Neural crest cell (in vitro differentiated cells): Measurements from ENCODE around the gene TMC6. TPM values are rescaled to one million over a fixed set of nuclear protein-coding genes. Genes with fewer than 3 reads are reported as not detected.

Experiments
- DNase-seq: peaks from one replicate; pipeline ENCODE4 v3.0.0; 2021; ENCODE audit warnings: low read depth, mixed read lengths, low spot score
- H3K27ac Mint-ChIP-seq: one replicate; pipeline ENCODE4 v1.8.0; 2021; ENCODE audit warnings: mild to moderate bottlenecking, mixed read lengths; ENCODE audit not compliant: unreplicated experiment
- H3K27me3 Mint-ChIP-seq: 2 replicates; pipeline ENCODE4 v1.8.0; 2021; ENCODE audit warnings: low read depth, mild to moderate bottlenecking, mixed read lengths
- H3K36me3 Mint-ChIP-seq: 2 replicates; pipeline ENCODE4 v1.8.0; 2021; ENCODE audit warnings: low read depth, mild to moderate bottlenecking, mixed read lengths
- H3K4me1 Mint-ChIP-seq: 2 replicates; pipeline ENCODE4 v1.8.0; 2021; ENCODE audit warnings: mixed read lengths
- H3K4me3 Mint-ChIP-seq: one replicate; pipeline ENCODE4 v1.8.0; 2021; ENCODE audit warnings: mild to moderate bottlenecking, mixed read lengths
- H3K9me3 Mint-ChIP-seq: 2 replicates; pipeline ENCODE4 v1.8.0; 2021; ENCODE audit warnings: mixed read lengths
- total RNA-seq: library from RNA; stranded (reverse); gene quantifications from 2 replicates; pipeline ENCODE4 v1.2.1, GENCODE V29; 2021
- TF ChIP-seq, protein P1 (sequence below): fragments of 200-600 bp; sonication (generic); conservative IDR thresholded peaks from 2 replicates; pipeline ENCODE4 v1.5.0; 2021; ENCODE audit warnings: antibody characterized with exemption, mild to moderate bottlenecking

TMC6 gene
- total RNA-seq, 1 donor from 2014 or later = 86.0 TPM

DNA sequence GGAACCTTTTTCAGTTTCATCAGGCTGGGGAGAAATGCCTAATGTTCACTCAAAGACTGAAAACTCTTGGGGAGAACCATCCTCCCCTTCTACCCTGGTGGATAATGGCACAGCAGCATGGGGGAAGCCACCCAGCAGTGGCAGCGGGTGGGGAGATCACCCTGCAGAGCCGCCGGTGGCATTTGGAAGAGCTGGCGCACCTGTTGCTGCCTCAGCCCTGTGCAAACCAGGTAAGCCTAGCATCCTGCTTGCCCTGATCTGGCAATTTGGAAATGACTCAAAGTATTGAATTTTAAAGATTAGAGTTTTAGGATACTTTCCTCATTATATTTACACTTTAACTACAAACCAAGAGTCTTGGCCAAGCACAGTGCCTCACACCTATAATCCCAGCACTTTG, 63.8 kb downstream of the TMC6 start:
- Mint-ChIP-seq H3K4me1 (no peaks in the 10 kb centered on the region), H3K27ac (no peak overlapping the region), H3K9me3 (no peaks in the 10 kb centered on the region), H3K27me3 (no peaks in the 10 kb centered on the region), H3K36me3 (no peaks in the 10 kb centered on the region), H3K4me3 (no peak overlapping the region)
- no peak for DNase-seq
- TF ChIP-seq, protein P1, sequence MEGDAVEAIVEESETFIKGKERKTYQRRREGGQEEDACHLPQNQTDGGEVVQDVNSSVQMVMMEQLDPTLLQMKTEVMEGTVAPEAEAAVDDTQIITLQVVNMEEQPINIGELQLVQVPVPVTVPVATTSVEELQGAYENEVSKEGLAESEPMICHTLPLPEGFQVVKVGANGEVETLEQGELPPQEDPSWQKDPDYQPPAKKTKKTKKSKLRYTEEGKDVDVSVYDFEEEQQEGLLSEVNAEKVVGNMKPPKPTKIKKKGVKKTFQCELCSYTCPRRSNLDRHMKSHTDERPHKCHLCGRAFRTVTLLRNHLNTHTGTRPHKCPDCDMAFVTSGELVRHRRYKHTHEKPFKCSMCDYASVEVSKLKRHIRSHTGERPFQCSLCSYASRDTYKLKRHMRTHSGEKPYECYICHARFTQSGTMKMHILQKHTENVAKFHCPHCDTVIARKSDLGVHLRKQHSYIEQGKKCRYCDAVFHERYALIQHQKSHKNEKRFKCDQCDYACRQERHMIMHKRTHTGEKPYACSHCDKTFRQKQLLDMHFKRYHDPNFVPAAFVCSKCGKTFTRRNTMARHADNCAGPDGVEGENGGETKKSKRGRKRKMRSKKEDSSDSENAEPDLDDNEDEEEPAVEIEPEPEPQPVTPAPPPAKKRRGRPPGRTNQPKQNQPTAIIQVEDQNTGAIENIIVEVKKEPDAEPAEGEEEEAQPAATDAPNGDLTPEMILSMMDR = no peak

DNA sequence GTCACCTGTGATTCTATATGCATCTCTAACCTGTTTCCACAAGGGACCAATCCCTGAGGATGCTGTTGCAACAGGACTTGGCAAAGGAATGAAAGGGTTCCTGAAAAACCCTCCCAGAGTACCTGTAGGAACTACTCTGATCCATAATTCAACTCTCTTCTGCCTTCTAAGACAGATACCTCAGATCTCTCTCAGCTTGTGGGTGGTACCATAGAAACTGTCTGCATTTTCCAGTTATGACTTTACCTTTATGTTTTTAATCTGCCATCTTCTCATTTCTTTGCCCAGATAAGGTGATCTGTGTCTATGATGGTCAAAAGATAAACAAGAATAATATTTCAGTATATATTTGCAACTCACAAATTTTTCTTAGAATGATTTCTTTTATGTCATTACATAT, 65.1 kb downstream of the TMC6 start:
- Mint-ChIP-seq H3K36me3 (no peaks in the 10 kb centered on the region), H3K4me1 (no peaks in the 10 kb centered on the region), H3K27me3 (no peaks in the 10 kb centered on the region), H3K9me3 (no peaks in the 10 kb centered on the region), H3K27ac (no peak overlapping the region), H3K4me3 (no peak overlapping the region)
- no peak for DNase-seq
- TF ChIP-seq, protein P1 = no peak

DNA sequence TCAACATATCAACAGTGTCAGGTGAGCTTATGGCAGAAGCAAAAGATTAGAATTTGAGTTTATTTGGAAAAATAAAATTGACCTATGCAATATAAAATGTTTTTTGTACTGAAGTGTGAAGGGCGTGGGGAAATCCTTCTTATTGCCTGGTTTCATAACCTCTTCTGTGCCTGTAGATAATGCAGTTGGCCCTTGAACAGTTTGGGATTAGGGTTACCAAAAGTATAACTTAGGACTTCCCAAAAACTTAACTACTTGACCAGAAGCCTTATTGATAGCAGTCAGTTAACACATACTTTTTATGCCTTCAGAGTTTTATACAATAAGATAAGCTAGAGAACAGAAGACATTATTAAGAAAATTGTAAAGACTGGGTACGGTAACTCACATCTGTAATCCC, 66.0 kb downstream of the TMC6 start:
- H3K27me3 Mint-ChIP-seq = no peaks in the 10 kb centered on the region
- no peaks in the 10 kb centered on the region for H3K36me3 Mint-ChIP-seq

More for the DNA sequence above, 66.0 kb downstream of the TMC6 start:
- no peaks in the 10 kb centered on the region for H3K4me1 Mint-ChIP-seq
- H3K27ac Mint-ChIP-seq = no peak overlapping the region
- TF ChIP-seq, protein P1 = no peak
- no peak overlapping the region for H3K4me3 Mint-ChIP-seq
- no peaks in the 10 kb centered on the region for H3K9me3 Mint-ChIP-seq
- no peak for DNase-seq

Other genes starting within 250 kb of the TMC6 start
- 31.6 and 40.5 TPM in 2 replicates for gene TNRC6C, start 170.1 kb downstream of the TMC6 start, total RNA-seq
- gene TMC8, start 2.0 kb upstream of the TMC6 start, total RNA-seq = 0.71 and 0.79 TPM in 2 replicates
- not detected in 2 replicates for gene C17orf99, start 17.6 kb upstream of the TMC6 start, total RNA-seq
- 19.3 and 23.0 TPM in 2 replicates for gene SYNGR2, start 39.8 kb upstream of the TMC6 start, total RNA-seq
- gene TK1, start 58.3 kb upstream of the TMC6 start, total RNA-seq = 48.7 and 53.9 TPM in 2 replicates
- gene AFMID, start 58.6 kb upstream of the TMC6 start, total RNA-seq = 38.1 and 41.9 TPM in 2 replicates
- gene BIRC5, start 85.5 kb upstream of the TMC6 start, total RNA-seq = 123 and 134 TPM in 2 replicates
- not detected in 2 replicates for gene TMEM235, start 102.9 kb upstream of the TMC6 start, total RNA-seq
- gene SOCS3, start 231.3 kb upstream of the TMC6 start, total RNA-seq = 5.4 and 6.1 TPM in 2 replicates
- gene PGS1, start 249.9 kb upstream of the TMC6 start, total RNA-seq = 42.7 and 52.0 TPM in 2 replicates